Stimulated activated CD4-positive, alpha-beta T cell treated with anti-CD3 and anti-CD28 coated beads, Interleukin-2, amount 100 ng/mL, for 24 hours (primary cell): Measurements from ENCODE around the gene MYO18B.

Source experiments
- DNase-seq, 2 donors: peaks; one replicate each; pipeline ENCODE4 v3.0.0-alpha.2; 2020

Gene MYO18B

GRCh38 chr22:25712661-25713400 is 29.2 kb upstream of the MYO18B start:
- no peak for DNase-seq

- DNase-seq, result no peak
Observed at GRCh38 chr22:25714070-25714469, 27.9 kb upstream of the MYO18B start.

- no peak for DNase-seq
Observed at GRCh38 chr22:25714739-25715138, 27.2 kb upstream of the MYO18B start.

GRCh38 chr22:25716637-25717036 is 25.4 kb upstream of the MYO18B start:
- DNase-seq, result no peak

- DNase-seq, result no peak
Observed at GRCh38 chr22:25718135-25718840, 23.7 kb upstream of the MYO18B start.

- DNase-seq, result no peak
Observed at GRCh38 chr22:25722223-25722622, 19.8 kb upstream of the MYO18B start.

- no peak for DNase-seq
Observed at GRCh38 chr22:25722626-25723025, 19.4 kb upstream of the MYO18B start.

GRCh38 chr22:25726241-25726640 is 15.7 kb upstream of the MYO18B start:
- no peak for DNase-seq

GRCh38 chr22:25728071-25728470 is 13.9 kb upstream of the MYO18B start:
- DNase-seq, result no peak

GRCh38 chr22:25729016-25729995 is 12.7 kb upstream of the MYO18B start:
- no peak for DNase-seq

- no peak for DNase-seq
Observed at GRCh38 chr22:25735650-25736049, 6.3 kb upstream of the MYO18B start.

GRCh38 chr22:25736378-25737011 is 5.5 kb upstream of the MYO18B start:
- peak in 1 of 2 donors; percentile 35 for DNase-seq

- no peak for DNase-seq
Observed at GRCh38 chr22:25739659-25740344, 2.2 kb upstream of the MYO18B start.

- no peak for DNase-seq
Observed at GRCh38 chr22:25742918-25743708, 1.1 kb downstream of the MYO18B start.

- no peak for DNase-seq
Observed at GRCh38 chr22:25744694-25745093, 2.7 kb downstream of the MYO18B start.

GRCh38 chr22:25745341-25746011 is 3.5 kb downstream of the MYO18B start:
- DNase-seq, result peak in 1 of 2 donors; percentile 22

- no peak for DNase-seq
Observed at GRCh38 chr22:25746012-25746373, 4.0 kb downstream of the MYO18B start.

GRCh38 chr22:25747245-25747944 is 5.4 kb downstream of the MYO18B start:
- DNase-seq, result no peak

- no peak for DNase-seq
Observed at GRCh38 chr22:25748140-25748539, 6.2 kb downstream of the MYO18B start.

- no peak for DNase-seq
Observed at GRCh38 chr22:25748704-25749103, 6.7 kb downstream of the MYO18B start.
